Mammary epithelial cell (primary cell): ENCODE measurements around the gene ARG2.

Source experiments
- EZH2 ChIP-seq: IDR thresholded peaks from 2 replicates; pipeline ENCODE4 v1.6.1; 2012; ENCODE audit warnings: low read length, inconsistent platforms, borderline replicate concordance
- TF ChIP-seq, protein P1 (sequence below), 2 donors: IDR thresholded peaks in 1 of 2; conservative IDR thresholded peaks in 1 of 2; 2 replicates each; pipeline ENCODE4 v1.5.1; 2011 to 2012; ENCODE audit warnings: inconsistent platforms in 2 of 2, low read length in 2 of 2, mild to moderate bottlenecking in 2 of 2, control low read depth in 1 of 2, low read depth in 1 of 2; ENCODE audit not compliant: insufficient read depth in 1 of 2; ENCODE audit errors: extremely low read depth in 1 of 2

DNA sequence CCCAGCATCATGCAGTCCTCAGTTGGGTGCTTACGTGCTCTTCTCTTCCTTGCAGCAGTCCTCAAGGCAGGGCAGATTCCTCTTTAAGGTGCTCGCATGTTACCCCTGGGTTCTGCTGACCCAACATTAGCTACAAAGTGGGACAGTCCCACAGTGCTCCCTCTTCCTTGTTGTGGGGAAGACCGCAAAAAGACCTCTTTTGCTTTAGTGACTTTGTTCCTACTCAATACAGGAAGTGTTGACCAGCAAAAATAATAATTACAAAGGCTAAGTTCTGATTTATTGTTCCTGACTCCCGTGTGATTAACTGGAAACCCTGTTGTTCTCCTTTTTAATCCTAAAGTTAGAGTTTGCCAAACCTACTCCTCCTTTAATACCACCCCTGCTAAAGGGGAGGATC is 33.4 kb upstream of the ARG2 start:
- no peak for TF ChIP-seq EZH2
- TF ChIP-seq, protein P1, sequence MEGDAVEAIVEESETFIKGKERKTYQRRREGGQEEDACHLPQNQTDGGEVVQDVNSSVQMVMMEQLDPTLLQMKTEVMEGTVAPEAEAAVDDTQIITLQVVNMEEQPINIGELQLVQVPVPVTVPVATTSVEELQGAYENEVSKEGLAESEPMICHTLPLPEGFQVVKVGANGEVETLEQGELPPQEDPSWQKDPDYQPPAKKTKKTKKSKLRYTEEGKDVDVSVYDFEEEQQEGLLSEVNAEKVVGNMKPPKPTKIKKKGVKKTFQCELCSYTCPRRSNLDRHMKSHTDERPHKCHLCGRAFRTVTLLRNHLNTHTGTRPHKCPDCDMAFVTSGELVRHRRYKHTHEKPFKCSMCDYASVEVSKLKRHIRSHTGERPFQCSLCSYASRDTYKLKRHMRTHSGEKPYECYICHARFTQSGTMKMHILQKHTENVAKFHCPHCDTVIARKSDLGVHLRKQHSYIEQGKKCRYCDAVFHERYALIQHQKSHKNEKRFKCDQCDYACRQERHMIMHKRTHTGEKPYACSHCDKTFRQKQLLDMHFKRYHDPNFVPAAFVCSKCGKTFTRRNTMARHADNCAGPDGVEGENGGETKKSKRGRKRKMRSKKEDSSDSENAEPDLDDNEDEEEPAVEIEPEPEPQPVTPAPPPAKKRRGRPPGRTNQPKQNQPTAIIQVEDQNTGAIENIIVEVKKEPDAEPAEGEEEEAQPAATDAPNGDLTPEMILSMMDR (conservative IDR thresholded peaks at IDR 0.05 in 1 of 2, IDR thresholded peaks at IDR 0.05 in 1 of 2; ENCODE audit: extremely low read depth in 1 of 2, insufficient read depth in 1 of 2, low read depth in 1 of 2, low read length in 2 of 2) = no peak
